Measurements from ENCODE around the gene DHX16.

The DHX16 gene

DNA sequence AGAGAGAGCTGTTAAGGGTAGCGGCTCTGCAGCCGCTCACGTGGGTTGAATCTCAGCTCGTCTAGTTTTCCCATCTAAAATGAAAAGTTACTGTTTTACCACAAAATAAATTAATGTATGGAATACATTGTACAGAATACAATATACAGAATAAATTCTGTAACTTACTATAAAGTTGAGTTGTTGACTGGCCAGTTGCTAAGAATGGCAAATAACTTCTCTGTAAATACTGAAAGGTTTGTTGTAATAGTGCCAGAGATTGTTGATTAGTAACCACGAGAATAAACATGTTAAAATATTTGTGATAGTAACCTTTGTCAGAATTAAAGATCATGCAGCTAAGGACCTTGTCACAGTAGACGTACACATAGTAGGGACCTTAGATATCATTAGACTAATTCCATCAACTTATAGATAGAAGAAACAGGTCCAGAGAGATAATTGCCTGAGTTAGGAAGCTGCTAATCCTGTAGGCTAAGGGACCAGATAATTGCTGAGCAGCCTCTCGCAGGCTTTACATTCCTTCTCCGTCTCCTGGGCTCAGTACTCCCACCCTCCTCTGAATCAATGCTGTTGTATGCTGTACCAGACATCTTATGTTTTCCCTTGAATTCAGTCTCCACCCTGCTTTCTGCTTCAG, 18.5 kb upstream of the DHX16 start:
- DNase-seq (ENCODE audit: low read depth), result no peak

- peak; percentile 71 for DNase-seq (ENCODE audit: low read depth)
These were observed 17.8 kb upstream of the DHX16 start, which contains the start of gene NRM for GRCh38 chr6:30690403-30691207. Gene NRM (minus strand): TSS chr6:30690984. CDS start chr6:30690974, 10 bp downstream.

DNA sequence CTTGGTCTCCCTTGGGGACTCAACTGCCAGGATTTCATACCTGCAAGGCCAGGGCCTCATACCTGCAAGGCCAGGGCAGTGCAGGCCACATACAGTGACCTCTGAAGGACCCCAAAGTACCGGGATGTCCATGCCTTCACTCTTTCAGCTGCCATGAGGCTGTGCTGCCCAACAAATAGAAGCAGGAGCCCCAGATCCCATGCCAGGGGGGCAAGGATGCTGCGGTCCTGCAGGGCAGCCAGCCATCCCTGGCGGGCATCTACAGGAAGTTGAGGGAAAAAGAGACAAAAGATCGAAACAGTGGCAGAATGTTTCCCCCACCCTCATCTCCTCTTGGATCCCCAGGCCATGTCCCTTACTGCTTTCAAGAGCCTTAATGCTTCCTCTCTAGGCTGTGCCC, 17.2 kb upstream of the DHX16 start:
- no peak for DNase-seq (ENCODE audit: low read depth)

GRCh38 chr6:30689022-30689865, 16.4 kb upstream of the DHX16 start:
- no peak for DNase-seq (ENCODE audit: low read depth)

- DNase-seq (ENCODE audit: low read depth), result no peak
These were observed 15.8 kb upstream of the DHX16 start for GRCh38 chr6:30688569-30688968.

GRCh38 chr6:30687659-30688431, 15.0 kb upstream of the DHX16 start:
- no peak for DNase-seq (ENCODE audit: low read depth)

DNA sequence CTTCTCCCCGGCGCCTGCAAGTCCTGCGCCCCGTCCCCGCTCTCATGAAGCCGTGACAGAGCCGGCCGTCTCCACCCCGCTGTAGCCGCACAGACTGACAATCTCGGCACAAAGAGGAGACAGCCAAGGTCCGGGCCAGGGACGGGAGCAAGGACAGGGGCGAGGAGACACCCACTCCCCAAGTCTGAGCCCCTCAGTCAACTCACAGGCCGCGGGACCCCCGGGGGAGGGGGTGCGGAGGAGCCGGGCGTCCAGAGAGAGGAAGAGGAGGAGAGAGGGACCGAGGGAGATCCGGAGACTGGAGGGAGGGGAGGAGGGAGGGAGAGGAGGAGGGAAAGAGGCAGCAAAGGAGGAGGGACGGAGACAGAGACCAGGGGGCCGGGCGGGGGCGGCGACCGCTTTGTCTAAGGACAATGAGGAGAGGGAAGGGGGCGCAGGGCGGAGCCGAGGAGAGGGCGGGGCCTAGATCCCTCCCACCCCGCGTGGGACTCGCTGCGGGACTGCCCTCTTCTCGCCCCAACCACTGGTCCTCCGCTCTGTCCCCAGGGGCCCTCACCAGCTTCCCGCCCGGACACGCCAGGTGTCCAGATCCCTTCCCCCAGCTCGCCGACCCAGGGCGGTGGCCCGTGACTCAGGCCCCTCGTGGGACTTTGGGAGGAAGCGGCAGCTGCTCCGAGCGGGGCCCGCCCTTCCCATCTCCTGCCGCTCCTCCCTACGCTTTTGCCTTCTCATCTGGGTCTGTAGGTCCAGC, 14.3 kb upstream of the DHX16 start:
- peak; percentile 56 for DNase-seq (ENCODE audit: low read depth)

DNA sequence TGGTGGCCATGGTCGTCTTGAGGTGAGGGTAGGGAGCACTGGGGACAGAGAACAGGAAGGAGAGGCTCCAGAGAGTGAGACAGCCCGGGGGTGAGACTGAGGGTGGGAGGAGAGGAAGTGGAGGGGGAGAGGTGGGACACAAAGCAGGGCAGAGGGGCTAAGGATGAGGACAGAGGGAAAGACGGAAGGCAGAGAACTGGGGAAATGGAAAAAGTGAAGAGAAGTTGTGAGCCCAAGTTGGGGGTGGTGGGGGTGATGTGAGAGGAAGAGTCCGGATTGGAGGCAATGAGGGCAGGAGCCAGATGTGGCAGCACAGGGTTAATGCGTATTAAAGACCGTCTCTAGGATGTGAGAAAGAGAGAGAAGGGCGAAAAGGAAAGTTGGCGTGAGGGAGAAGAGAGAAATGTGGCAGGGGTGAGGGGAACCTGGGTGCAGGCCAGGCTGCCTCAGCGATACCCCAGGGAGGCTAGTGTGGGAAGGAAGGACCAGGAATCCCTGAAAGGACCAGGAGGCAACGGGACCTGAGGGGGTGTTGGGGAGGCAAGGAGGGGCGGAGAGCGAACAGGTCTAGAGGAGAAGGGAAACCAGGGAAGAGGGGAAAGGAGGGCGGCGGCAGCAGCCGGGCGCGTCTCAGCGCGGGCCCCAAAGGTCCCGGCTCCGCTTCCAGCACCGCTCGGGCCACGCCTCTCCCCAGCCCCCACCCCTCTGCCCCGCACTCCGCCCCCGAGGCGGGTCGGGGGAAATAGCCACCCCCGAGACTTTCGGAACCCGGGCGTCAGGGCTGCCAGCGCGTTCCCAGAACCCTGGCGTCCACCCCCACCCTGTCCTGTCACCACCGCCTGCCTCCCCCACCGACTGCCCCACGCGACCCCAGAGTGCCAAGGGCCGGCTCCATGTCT, 13.5 kb upstream of the DHX16 start, which contains the start of gene PPP1R18:
TSS of gene PPP1R18 (minus strand) at position 637 of the 899 bp plus-strand sequence. CDS start at position 10, 627 bp downstream.
- DNase-seq (ENCODE audit: low read depth), result peak; percentile 79

DNA sequence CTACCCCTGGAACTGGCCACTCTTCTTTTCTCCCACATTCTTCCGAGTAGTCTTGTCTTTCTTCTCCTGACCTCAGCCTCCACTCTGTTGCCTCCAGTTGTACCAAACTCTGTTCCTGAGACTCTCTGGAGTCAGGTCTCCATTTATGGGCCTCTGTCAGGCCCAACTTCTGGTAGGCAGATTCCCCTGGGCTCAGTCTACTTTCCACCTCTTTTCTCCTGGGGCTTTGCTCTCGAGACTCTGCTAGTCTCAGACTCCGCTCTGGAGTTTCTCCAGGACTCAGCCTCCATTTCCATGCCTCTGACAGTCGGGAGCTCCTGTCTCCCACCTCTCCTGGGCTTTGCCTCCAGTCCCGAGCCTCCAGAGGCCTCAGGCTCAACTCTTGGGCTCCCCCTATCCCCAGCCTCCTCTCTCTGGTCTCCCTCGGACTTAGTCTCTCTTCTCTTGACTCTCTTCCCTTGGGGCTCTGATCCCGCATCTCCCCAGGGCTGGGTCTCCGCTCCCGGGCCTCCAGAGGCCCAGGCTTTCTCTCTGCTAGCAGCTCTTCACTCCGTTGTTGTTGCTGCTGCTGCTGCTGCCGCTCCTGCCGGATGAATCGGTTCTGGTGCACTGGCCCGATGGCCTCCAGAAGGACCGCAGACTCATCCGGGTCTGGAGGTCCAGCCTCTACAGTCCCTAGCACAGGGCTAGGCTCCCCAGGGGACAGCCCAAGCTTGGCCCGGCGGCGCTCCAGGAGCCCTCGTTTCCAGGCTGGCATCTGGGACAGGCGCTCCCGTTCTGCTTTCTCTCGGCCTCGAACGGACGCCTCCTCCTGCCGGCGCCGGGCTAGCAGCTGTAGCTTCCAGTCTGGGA, 12.6 kb upstream of the DHX16 start:
- DNase-seq (ENCODE audit: low read depth), result no peak

GRCh38 chr6:30684386-30685156, 11.8 kb upstream of the DHX16 start:
- DNase-seq (ENCODE audit: low read depth), result peak; percentile 47

DNA sequence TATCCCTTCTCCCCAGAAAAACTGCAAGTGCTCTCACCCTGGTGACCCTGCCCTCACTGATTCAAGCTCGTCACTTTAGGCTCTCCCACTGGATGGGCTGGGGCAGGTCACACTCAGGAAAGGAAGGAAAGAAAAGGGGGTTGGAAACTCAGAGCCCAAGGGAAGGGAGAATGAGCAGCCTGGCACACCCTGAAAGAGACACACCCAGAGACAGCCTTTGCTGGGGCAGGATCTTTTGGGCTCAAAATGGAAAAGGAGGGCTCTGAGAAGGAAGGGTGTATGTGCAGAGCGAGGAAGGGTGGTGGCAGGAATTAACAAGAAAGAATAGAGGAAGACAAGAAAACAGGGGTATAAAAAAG, 11.2 kb upstream of the DHX16 start:
- no peak for DNase-seq (ENCODE audit: low read depth)

DNA sequence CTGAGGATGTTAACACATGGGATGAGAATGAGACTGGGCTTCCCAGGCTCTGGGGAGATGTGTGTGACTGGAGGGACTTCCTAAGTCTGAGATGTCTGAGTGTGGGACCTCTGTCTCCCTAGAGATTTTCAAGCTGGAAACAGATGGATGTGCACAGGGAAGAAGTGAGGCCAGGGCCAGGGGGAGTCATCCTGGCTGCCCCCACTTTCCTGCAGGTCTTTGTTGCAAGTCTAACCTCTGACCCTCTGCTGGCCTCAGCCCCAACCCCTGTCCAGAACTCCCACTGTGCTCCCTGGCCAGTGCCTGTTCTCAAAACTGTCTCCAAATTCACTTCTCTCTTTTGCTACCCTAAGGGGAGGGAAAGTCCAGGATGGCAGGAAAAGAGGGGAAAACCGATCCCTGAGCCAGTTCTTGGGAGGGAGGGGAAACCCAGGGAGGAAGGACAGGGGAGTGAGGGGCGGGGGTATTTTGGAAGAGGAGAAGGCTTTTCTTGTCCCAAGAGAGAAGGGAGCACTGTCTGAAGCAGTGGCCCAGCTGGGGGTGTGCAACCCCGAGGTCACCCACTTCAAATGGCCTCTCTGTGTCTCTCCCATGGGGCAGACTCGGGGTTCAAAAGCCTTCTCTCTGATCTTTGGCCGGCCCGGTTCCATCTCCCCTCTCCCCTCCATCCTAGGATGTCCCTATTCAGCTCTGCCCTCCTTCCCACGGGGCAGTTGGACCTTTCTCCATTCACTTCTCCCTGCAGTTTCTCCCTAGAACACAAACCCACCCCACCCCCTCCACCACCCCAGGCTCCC, 10.6 kb upstream of the DHX16 start:
- no peak for DNase-seq (ENCODE audit: low read depth)

DNA sequence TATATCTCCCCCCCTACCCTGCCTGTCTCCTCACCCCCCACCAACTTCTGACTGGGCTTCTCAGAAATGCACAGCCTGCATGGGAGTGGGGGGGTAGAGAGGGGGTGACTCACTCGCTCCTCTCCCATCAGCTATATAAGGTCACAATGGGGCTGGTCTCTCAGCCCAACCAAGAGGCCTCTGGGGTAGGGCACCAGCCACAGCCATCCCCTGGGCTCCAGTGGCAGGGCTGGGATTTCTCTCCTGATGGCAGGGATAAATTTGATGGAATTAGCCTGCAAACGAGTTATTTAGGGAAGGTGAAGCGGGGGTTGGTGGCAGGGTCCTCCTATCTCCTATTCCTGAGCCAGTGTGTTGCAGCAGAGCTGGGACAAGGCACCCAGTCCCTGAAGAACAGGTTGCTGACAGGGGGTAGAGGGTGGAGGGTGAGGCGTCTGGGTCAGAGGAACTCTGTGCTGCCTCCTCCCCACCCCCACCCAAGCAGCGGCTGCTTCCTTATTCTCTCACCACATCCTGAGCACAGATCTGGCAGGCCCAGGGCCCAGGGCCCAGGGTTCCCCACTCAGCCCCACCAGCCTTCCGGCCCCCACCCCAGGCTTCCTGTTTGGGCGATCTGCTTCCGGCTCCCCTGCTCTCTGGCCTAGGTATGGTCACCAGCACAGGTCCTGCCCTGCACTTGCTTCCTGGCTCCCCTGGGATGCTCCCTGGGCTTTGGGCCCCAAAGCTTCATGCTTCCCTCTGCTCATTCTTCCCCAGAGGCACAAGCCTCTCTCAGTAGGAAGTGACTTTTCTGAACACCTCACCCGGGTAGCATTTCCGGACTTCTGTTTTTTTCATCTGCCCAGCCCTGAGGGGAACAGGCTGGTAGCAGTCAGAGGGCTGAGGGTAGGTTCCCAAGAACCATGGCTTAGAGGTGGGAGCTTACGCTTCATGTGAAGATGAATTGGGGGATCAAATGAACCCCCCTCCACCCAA, 9.6 kb upstream of the DHX16 start:
- DNase-seq (ENCODE audit: low read depth), result peak; percentile 77

- no peak for DNase-seq (ENCODE audit: low read depth)
These were observed 8.9 kb upstream of the DHX16 start for GRCh38 chr6:30681766-30682142.

GRCh38 chr6:30679765-30680535, 7.1 kb upstream of the DHX16 start:
- no peak for DNase-seq (ENCODE audit: low read depth)
